ENCODE measurements around the gene CACNA2D3.

The CACNA2D3 gene

DNA sequence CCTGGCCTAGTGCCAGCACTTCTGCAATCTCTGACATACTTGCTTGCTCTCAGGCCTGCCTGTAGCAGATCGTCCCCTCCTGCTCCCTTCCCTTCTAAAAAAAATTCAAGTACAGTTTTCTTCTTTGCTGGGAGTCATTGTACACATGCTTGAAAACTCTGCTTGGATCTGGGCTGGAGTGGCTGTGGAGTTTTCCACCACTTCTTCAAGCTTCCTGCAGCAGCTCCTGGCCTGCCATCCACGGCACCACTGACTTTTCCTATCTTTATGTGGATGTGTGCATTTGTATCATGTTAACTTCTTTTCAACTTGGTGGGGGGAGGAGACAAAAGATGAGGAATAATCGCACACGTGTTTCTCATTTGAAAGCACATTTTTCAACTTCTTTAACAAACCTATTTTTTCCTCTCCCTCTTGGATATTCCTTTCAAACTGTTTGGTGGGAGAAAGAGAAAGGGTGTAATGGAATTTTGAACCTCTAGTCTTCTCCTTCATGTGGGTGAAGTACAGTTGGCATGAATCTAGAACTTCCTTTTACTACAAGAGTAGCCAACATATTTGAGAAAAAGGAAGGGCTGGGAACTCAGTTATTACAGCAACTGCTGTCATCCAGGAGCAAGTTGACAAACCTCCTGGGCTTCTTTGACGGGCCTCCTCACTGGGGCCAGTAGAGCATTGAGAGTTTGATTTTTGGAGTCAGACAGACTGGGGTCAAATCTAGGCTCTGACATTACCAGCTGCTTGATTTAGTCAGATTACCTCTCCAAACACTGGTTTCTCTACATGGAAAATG lies 866.7 kb downstream of the CACNA2D3 start:
- H3K4me3 ChIP-seq (ENCODE audit: control insufficient read depth, low read depth, low read length), result no peak overlapping the region
- TF ChIP-seq, protein P1, sequence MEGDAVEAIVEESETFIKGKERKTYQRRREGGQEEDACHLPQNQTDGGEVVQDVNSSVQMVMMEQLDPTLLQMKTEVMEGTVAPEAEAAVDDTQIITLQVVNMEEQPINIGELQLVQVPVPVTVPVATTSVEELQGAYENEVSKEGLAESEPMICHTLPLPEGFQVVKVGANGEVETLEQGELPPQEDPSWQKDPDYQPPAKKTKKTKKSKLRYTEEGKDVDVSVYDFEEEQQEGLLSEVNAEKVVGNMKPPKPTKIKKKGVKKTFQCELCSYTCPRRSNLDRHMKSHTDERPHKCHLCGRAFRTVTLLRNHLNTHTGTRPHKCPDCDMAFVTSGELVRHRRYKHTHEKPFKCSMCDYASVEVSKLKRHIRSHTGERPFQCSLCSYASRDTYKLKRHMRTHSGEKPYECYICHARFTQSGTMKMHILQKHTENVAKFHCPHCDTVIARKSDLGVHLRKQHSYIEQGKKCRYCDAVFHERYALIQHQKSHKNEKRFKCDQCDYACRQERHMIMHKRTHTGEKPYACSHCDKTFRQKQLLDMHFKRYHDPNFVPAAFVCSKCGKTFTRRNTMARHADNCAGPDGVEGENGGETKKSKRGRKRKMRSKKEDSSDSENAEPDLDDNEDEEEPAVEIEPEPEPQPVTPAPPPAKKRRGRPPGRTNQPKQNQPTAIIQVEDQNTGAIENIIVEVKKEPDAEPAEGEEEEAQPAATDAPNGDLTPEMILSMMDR (IDR thresholded peaks at IDR 0.05; ENCODE audit: control insufficient read depth, insufficient read depth, low read depth, low read length, missing control alignments), result no peak
- peak; percentile 66 for DNase-seq (ENCODE audit: low read depth)

DNA sequence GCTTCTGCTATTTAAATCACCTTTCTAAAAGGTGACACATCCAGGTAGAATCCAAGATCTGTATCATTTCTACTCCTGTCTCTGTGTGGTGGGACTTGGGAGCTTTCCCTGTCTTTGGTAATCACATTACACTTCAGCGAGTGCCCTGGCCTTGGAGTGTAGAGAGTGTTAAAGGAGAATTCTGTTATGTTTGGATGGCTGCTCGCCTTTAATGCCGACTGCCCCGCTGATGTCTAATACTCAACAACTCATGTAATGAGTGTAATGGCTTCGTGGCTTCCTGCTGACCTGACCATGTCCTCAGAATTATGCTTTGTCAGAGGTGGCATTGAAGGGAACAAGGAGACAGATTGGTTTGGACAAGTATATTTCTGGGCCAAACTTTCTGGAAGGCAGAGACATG lies 871.8 kb downstream of the CACNA2D3 start:
- TF ChIP-seq, protein P1 (IDR thresholded peaks at IDR 0.05; ENCODE audit: control insufficient read depth, insufficient read depth, low read depth, low read length, missing control alignments), result no peak
- DNase-seq (ENCODE audit: low read depth), result no peak
- no peak overlapping the region for H3K4me3 ChIP-seq (ENCODE audit: control insufficient read depth, low read depth, low read length)

DNA sequence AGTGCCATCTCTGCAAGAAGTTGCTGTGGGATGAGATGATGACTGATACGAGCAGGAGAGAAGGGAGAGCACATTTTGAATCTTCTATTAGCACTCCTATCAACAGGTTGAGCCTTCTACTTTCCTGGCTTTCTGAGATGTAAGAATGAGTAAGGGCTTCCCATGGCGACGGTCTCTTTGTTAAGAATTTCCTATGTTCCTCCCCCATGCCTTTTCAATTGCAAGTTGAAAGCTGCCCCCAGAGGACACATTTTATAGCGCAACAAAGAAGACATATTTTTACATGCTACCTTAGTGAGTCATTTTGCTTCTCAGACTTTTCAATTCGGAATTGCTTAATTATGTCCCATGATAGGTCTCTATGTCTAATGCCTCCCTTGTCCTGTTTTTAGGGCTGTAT lies 876.8 kb downstream of the CACNA2D3 start:
- peak; percentile 80 for DNase-seq (ENCODE audit: low read depth)
- TF ChIP-seq, protein P1 (IDR thresholded peaks at IDR 0.05; ENCODE audit: control insufficient read depth, insufficient read depth, low read depth, low read length, missing control alignments), result peak; percentile 66
- no peak overlapping the region for H3K4me3 ChIP-seq (ENCODE audit: control insufficient read depth, low read depth, low read length)

DNA sequence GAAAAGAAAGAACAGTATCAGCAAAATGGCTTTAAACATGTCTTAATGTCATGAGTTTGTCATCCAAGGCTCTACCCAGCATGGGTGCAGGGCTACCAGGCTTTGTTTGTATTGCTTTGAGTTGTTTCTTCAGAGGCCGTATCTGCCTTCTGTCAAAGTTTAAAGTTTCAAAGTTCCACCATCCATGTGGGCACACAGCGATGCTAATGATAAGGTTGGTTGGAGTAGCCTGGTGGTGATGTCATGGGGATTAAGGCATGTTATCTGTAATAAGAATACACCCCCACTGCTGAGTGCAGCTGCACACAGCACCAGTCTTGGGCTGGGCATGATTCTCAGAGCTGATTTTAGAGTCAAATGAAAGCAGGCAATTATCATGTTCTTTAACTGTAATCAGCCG lies 877.5 kb downstream of the CACNA2D3 start:
- DNase-seq (ENCODE audit: low read depth), result no peak
- H3K4me3 ChIP-seq (ENCODE audit: control insufficient read depth, low read depth, low read length), result no peak overlapping the region
- TF ChIP-seq, protein P1 (IDR thresholded peaks at IDR 0.05; ENCODE audit: control insufficient read depth, insufficient read depth, low read depth, low read length, missing control alignments), result no peak

GRCh38 chr3:55000546-55000945 lies 878.2 kb downstream of the CACNA2D3 start:
- H3K4me3 ChIP-seq (ENCODE audit: control insufficient read depth, low read depth, low read length), result no peak overlapping the region
- peak; percentile 64 for DNase-seq (ENCODE audit: low read depth)
- TF ChIP-seq, protein P1 (IDR thresholded peaks at IDR 0.05; ENCODE audit: control insufficient read depth, insufficient read depth, low read depth, low read length, missing control alignments), result no peak

DNA sequence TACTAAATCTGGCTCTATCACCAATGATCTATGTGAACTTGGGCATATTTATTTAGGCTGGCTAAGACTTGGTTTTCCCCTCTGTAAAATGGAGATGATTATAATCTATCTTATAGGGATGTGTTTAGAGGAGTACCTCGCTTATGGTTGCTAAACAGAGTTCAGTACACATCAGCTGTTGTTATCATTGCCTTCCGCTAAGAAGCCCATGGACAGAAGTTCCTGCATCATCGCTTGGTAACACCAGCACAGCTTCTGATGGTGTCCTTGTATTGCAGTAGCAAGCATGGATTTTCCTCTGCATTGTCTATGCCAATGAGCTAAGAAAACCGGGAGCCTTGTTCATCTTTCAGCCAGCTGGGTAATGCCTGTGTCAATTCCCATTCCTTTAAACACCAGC lies 878.6 kb downstream of the CACNA2D3 start:
- H3K4me3 ChIP-seq (ENCODE audit: control insufficient read depth, low read depth, low read length), result no peak overlapping the region
- DNase-seq (ENCODE audit: low read depth), result no peak
- TF ChIP-seq, protein P1 (IDR thresholded peaks at IDR 0.05; ENCODE audit: control insufficient read depth, insufficient read depth, low read depth, low read length, missing control alignments), result no peak

Measured in AG09309 (cell line).